KG1 (cell line): ENCODE data around the gene EMID1.
"Not testable (repeated sequence)": the region's sequence is repeated elsewhere in the genome, so short reads cannot be mapped to it uniquely, and the experiment has no call there.

Experiments
- DNase-seq: peaks from one replicate; lab custom pipeline; 2025; lab: John Stamatoyannopoulos, UW

The EMID1 gene

GRCh38 chr22:29211466-29211865 is 5.8 kb downstream of the EMID1 start:
- no peak for DNase-seq

- DNase-seq: no peak
Observed at GRCh38 chr22:29212743-29213142, 7.0 kb downstream of the EMID1 start.

GRCh38 chr22:29213493-29213892 is 7.8 kb downstream of the EMID1 start:
- no peak for DNase-seq

GRCh38 chr22:29214232-29214631 is 8.5 kb downstream of the EMID1 start:
- no peak for DNase-seq

- DNase-seq: no peak
Observed at GRCh38 chr22:29215012-29215860, 9.5 kb downstream of the EMID1 start.

GRCh38 chr22:29216011-29216872 is 10.5 kb downstream of the EMID1 start:
- DNase-seq: no peak

- no peak for DNase-seq
Observed at GRCh38 chr22:29216873-29217666, 11.4 kb downstream of the EMID1 start.

GRCh38 chr22:29217827-29218757 is 12.4 kb downstream of the EMID1 start:
- no peak for DNase-seq

GRCh38 chr22:29218758-29219408 is 13.2 kb downstream of the EMID1 start:
- DNase-seq: no peak

GRCh38 chr22:29219409-29219782 is 13.7 kb downstream of the EMID1 start:
- not testable (repeated sequence) for DNase-seq

GRCh38 chr22:29219881-29220670 is 14.4 kb downstream of the EMID1 start:
- no peak for DNase-seq

GRCh38 chr22:29224121-29224858 is 18.6 kb downstream of the EMID1 start:
- no peak for DNase-seq

GRCh38 chr22:29224859-29225410 is 19.2 kb downstream of the EMID1 start:
- no peak for DNase-seq

- DNase-seq: no peak
Observed at GRCh38 chr22:29225422-29226090, 19.9 kb downstream of the EMID1 start.

- DNase-seq: no peak
Observed at GRCh38 chr22:29226351-29226981, 20.8 kb downstream of the EMID1 start.

GRCh38 chr22:29230972-29231875 is 25.5 kb downstream of the EMID1 start:
- DNase-seq: no peak
